Stimulated activated CD4-positive, alpha-beta T cell treated with anti-CD3 and anti-CD28 coated beads, Interleukin-12 subunit alpha, Interleukin-12 subunit beta, amount 100 ng/mL, for 24 hours (primary cell): ENCODE measurements around the gene P2RY6.

Source experiments
- DNase-seq, 2 experiments: peaks; one replicate each; pipeline ENCODE4 v3.0.0-alpha.2; 2020; ENCODE audit warnings: low read depth in 2 of 2

Gene P2RY6

DNA sequence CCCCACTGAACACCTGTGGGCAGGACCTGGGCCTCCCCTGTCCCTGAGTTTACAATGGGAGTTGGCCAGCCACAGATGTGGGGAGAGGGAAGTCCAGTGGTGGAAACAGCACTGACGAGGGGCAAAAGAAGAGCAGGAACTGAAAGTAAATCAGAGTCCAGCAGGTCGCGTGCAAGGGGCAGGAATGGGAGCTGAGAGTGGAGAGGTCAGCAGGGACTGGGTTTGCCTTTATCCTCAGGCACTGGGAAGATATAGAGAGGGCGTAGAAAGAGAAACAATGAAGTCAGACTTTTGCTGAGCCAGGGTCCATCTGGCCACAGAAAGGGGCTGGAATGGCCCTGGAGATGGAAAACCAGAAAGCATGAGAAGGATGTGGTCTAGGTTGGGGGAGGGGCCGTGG, 8.5 kb downstream of the P2RY6 start:
- DNase-seq = no peak

DNA sequence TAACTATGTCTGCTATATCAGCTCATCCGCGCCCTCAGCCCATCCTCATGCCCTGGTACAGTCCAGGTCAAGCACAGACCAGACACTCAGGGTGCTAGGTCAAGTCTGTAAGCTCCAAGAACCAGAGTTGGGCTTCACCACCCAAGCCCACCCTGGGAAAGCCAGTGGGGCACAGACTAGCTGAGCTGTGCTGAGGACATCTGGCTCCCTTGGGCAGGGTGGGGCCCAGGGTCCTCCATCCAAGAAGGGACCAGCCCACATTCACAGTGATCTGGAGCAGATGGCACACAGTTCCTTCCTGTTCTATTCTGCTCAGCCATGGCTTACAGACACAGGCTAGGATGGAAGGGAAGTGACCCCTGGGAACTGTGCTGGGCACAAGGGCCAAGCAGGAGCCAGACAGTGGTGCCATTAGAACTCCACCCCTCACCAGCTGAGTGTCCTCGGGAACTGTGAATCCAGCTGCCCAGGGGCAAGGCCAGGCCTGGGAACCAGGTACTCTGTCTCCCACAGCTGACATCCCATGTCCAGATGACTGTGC, 9.1 kb downstream of the P2RY6 start:
- DNase-seq = no peak

DNA sequence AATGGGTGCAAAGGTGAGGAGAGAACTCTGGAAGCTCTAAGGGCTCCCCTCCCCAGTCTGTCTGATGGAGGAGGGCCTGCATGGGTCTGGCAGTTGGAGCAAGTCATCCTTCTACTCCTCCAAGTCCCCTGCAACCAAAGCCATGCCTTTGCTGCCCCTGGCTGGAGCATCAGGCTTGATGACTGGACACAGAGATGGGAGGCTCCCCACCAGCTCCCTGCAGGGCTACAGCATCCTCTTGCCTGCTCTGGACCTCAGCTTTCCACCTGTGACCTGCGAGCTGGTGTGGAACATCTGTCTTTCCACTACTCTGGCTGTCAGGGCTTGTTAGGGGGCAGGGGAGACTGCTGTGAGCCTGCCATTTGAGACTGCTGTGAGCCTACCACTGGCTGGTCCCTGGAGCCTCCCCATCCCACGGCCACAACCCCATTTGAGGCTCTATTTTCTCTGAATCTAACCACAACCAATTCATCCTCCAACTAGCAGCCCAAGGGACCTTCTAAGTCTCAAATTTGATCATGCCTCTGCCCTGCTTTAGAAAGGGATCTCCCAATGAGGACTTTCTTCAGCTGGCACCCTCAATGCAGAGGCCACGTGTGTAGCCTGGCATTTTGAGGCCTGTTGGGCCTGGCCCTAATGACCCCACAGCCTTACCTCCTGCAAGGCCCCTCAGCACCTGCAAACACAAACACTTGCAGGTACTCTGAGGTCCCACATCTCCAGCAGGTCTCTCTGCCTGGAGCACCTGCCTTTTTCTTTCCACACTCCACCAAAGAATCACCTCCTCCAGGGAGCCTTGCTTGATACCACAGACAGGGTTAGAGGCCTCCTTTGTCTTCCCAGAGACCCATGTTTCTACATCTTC, 9.9 kb downstream of the P2RY6 start:
- no peak for DNase-seq

DNA sequence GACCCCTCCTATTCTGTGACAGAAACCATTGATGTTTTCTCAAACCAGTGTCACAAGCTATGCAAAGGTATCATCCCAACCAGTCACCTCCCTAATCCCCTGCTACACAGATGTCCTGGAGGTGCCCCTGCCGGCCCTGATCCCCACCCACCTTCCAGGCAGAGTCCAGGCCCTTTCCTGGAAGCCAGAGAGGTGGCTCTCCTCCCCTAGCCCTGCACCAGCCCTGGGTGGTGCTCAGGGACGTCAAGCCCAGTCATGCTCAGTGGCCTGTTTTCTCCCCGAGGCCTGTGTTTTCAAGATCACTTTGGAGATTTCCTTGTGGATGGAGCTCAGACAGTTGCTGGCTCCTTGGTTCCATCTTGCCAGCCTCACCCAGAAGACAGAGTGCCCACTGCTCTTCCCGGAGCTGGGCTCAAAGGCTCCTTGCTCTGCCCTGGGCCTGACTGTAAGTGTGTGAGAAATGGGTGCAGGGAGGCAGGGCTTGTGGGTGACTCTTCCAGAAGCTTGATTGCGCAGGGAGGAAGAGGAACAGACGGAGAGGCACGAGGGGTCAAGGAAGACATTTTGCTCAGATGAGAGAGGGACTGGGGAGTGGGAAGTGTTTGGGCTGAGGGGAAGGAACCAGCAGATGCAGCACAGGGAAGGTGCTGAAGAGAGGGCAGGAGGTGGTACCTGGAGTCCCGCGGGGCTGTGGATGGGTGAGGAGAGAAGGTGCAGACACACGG, 11.3 kb downstream of the P2RY6 start:
- no peak for DNase-seq

DNA sequence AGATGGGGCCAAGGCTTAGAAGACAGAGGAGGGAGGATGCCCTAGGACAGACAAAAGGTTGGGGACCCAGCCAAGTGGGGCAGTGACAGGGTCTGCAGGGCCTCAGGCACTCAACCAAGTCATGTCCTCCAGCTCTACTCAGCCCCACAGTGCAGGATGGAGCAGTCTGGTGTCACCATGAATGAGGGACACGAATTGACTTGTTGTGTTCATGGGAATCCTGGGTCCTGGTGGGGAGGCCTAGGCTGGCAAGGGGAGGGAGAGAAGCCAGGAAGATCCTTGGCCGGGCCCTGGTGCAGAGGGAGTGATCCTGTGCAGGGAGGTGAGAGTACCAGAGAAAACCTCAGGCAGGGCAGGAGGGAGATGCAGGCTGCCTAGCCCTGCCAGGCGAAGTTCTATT, 12.0 kb downstream of the P2RY6 start:
- no peak for DNase-seq

DNA sequence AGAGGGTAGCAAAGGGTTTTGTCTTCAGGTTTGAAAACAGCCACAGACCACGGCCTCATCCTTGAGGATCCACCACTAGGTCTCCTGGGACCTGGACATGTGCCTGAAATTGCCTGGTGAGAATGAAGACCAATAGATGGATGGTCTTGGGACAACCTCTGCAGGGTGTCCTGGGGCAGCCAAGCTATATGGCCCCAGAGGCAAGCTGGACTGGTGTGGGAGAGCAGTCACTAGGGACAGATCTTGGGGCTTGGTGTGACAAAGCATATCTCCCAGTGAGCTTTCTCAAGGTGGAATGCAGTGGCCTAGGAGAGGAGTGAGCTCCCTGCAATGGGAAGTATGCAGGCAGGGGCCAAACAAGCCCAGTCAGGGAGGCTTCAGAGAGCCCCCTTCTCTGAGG, 13.6 kb downstream of the P2RY6 start:
- DNase-seq = no peak

DNA sequence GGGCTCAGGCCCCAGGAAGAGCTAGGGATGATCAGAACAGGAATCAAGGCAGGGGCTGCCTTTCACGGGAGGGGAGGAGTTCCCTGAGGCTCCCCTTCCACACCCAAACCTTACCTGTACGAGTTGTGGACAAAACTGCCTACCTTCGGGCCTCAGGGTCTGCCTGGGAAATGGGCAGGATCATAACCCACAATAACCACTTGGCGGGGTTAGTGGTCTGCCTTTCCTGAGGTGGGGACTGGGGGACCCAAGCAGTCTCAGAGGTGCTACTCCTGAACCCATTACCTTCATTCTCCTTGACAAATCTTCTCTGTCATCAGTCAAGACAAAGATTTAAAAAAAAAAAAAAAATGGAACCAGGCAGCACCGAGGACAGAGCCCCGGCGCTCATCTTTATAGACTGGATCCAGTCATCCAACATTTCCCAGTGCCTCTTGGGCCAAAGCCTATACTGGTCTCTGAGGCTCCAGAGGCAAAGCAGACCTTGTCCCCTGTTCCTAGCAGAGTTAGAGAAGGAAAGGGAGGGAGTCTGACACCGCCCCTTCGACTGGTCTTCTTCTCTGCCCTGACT, 14.2 kb downstream of the P2RY6 start:
- no peak for DNase-seq

DNA sequence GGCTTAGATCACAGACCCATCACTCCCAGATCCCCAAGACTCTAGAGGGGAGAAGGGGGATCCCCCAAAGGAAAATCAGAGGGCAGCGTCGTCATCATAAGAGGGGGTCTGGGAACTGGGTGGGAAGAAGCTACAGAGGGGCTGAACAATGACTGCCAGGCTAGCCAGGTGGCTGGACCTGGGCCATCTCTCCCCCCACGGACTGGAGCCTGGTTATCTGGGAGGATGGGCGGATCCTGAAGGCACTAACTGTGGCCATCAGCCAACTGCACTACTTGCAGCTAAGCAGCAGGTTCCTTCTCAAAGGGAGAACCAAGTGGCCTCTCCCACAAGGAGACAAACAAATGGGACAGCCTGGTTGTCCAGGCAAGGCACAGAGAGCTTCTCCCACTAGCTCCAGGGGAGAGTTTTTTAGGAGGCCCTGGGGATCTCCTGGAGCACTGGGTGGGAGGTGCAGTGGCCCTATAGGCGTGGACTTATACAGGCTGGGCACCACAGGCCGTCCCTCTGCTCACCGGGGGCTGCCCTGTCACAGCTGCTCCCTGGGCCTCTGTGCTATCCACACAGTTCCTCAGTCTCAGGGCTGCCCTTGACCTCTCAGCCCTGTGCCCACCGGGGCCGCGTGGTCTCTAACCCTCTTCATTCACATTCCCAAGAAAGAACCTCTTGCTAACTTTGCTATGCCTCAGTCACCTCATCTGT, 15.4 kb downstream of the P2RY6 start:
- no peak for DNase-seq

DNA sequence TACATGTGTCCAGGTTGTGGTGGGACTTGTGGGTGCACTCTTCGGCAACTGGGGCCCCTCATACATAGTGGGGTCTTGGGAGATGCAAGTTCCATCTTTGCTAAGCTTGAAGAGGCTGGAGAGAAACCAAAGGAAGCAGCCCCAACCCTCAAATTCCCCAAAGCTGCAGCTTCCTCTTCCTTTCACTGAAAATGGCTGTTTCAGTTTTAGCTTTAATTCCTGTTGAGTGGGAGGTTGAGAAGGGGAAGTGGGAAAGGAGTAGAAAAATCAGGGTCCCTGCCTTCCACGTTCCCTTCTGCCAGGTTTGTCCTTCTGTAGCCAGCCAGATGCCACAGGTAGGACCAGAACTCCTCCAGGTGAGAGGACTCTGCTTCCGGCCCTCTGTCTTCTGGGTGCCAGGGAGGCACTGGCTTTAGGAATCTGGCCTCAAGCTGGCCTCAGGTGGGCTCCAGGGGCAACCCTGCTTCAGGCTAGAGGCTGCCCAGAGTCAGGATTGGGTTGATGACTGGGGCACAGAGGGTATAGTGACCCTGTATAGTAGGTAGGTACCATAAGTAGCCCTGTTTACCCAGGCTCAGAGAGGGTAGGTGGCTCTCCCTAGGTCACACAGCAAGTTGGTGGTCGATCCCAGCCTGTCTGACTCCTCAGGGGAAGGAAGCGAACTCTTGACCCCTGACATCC, 16.2 kb downstream of the P2RY6 start:
- DNase-seq = no peak

DNA sequence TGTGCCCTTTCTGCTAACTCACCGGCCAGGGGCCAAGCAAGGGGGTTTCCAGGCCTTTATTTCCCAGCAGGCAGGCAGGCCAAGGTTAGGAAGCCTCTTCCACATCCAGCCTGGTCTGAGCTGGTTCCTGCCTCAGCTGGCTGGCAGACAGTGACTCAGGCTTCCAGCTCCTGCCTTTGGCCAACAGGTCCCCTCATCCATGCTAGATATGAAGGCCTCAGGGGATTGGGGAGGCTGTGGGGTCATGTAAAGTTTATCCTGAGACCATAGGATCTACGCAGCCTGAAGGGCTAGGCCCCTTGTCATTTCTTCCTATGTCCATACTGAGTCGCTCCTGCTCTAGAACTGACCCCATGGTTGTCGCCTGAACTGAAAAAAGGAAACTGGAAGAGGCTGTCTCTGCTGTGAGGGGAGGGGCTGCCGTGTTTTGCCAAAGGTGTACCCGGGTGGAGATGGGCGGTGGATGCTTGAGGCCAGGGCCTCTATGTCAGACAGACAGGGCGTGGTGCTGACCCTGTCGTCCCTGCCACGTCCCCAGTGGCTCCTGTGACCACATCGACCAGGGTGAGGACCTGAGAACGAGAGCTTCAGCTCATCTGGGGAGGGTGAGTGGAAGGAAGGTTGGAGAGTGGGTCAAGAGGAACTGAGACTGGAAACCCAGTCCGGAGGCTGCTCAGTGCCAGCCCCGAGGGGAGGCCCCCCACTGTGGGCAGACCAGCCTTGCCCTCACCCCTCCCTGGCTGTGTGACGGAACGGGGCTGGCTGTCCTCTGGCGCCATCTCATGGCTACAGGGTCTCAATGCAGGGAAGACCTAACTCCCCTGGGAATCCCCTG, 17.0 kb downstream of the P2RY6 start:
- peak in 1 of 2 experiments; percentile 41 for DNase-seq

DNA sequence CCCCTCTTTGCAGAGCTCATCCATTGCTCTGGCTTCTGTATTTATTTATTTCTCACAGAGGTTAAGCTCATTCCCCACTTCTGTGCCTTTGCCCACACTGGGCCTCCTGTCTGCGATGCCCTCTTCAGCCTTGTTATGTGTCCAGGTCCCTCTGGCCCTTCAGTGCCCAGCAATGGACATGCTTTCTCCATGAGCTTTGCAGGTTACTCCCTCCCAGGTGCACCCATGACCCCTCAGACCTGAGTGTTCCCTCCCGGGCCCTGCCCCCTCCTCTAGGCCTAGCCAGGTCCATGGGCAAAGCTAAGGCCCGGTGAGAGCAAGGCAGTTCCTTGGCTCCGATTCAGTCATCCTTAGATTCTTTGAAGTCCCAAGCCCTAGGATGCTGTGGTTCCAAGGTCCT, 18.4 kb downstream of the P2RY6 start:
- DNase-seq = no peak

DNA sequence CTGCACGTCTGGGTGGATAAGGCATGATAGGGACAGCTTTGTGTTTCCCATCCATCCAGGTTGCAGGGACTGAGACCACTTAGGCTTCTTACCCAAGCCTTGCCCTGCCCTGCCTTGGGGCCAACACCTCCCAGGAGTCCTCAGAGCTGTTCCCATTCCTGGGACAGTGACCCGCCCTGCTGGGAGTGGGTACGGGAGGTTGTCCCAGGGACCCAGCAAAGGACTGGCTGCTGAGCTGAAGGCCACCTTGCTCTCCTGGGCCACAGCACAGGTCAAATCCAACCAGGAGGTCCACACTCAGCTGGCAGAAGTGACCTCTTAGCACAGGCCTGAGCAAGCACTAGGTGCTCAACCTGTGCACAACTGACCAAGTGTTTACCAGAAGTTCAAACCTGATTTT, 19.1 kb downstream of the P2RY6 start:
- no peak for DNase-seq

DNA sequence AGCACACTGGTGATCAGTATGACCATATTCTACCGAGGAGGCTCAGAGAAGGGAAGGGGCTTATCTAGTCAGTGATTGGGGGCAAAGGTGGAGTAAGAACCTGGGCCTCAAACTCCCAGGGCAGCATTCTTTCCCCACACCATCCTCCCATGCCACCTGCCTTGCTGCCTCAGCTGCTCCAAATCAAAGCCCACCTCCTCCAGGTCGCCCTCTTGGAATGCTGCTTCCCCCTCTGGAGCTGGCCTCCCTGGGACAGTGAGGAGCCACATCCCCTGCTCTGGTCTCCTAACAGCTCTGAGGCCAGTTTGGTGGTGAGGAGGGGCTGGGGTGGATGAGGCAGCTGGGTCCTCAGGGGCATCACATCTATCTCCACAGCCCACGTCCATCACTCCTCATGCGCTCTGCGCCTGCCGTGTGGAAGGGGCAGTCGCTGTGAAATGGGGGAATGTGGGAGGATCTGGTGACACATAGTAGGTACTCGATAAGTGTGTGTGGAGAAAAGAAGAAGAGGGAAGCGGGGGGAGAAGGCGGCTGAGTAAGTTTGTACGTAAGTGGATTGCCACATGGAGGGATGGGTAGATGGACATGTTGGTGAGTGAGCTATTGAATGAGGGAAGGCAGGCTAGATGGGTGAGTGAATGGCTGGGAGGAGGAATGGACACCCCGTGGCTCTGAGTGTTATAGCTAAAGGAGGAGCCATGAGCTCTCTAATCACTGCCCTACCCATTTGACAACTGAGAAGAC, 19.8 kb downstream of the P2RY6 start:
- no peak for DNase-seq

DNA sequence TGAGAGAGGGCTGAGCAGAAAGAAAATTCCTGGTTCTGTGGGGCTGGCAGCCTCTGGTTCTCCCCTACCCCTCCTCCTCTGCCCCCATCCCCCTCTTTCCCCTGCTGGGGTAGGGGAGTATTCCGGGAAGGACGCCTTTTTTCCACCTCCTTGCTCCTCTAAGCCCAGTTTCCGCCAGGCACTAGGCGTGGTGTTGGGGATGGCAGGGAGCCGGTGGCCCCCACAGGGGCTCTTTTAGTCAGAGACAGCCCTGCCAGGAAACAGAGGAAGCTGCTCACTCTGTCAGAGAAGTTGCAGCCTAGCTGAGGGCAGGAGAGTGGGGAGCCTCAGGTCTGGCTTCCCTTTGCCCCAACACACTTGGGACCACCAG, 20.4 kb downstream of the P2RY6 start:
- no peak for DNase-seq

DNA sequence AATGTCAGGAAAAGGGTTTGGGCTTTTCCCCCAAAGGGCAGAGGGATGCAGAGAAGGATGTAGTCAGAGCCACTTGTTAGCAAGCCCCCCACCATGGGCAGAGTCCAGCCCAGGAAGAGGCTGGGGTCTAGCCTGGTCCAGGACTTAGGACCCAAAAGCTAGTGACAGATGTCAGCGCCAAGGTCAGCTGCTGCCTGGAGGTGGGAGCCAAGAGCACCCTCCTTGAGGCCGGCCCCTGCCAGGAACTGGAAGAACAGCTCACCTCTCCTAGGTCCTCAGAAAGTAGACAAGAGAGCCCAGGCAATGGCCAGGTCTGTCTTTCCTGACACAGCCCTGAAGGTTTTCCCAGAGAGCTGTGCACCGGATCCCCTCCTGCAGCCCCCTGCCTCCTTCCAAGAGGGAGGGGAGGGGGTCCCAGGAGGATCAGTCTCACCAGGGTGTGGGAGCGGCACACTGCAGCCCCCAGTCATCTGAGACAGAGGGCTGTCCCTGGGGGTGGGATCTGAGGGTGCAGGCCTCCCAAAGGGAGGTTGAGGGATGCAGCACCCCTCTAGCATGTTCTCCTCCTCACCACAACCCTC, 21.3 kb downstream of the P2RY6 start:
- DNase-seq = no peak

DNA sequence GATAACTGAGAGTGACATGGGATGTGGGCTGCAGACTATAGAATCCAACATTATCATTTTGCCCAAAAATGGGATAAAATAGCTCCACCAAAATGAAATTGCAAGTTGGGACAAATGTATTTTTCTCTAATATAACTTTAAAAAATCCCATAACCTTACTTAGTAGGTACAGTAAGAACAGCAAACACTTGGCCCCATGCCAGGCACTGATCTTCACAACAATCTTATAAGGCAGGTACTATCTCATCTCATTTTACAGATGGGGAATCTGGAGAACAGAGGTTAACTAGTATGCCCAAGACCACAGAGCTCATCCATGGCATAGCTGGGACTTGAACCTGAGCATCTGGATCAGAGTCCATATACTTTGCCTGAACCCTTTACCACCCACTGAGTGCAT, 22.5 kb downstream of the P2RY6 start:
- DNase-seq = no peak

DNA sequence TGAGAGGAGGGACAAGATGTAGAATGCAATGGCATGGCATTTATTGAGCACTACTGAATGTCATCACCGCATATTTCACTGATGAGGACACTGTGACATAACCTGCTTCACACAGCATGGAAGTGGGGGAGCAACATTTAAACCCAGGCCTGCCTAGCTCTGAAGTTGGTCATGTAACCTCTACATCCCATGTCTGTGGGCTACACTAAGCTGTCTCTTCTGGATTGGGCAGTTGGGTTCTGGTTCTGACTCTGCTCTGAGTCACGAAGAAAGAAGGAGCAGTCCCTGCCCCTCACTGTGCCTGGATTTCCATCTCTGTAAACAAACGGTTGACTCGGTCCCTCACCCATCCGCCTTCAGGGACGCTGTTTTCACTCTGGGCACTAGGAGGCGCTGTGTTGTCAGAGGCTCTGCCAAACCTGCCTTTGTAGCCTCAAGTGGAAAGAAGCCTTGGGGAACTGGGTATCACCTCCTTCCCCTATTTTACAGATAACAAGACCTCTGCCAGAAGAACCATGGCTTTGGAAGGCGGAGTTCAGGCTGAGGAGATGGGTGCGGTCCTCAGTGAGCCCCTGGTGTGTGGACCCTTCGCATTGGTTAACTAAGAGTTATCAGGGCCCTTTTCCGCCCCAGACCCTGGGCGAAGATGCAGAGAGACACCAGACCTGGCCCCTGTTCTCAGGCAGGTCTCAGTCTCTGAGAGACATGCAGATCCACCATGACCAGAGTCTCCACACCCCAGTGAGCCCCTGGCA, 23.3 kb downstream of the P2RY6 start:
- DNase-seq = peak; percentile 50 to 72

DNA sequence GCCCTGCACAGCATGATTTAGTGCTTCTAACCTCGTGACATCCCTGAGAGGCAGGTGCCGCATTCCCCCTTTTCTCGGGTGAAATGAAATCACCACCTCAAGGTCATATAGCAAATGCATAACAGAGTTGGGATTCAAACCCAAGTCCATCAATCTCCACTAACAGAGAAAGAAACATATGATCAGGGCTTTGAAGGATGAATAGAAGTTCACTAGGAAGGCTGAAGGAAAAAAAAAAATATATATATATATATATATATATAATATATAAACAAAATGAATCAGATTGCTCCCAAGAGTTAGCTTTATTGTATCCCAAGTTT, 23.8 kb downstream of the P2RY6 start:
- DNase-seq = no peak
